K562 (cell line): ENCODE results near the gene CAPN10. TPM values are rescaled to one million over a fixed set of nuclear protein-coding genes. Genes with fewer than 3 reads are reported as not detected.
A peak's percentile ranks its signal among the peaks of the same experiment; 100 is the strongest.

Experiments
- CXXC5 ChIP-seq: fragments of 250-450 bp; sonication (Bioruptor Pico); IDR thresholded peaks from 2 replicates; pipeline ENCODE4 v1.8.0; 2022; ENCODE audit warnings: inconsistent platforms, mild to moderate bottlenecking, moderate library complexity
- EP400 ChIP-seq: fragments of 450-650 bp; IDR thresholded peaks from 2 replicates; pipeline ENCODE4 v1.6.1; 2017; ENCODE audit warnings: antibody characterized with exemption, mild to moderate bottlenecking, moderate library complexity
- GMEB1 ChIP-seq: fragments of 250-450 bp; sonication (Bioruptor Pico); IDR thresholded peaks from 2 replicates; pipeline ENCODE4 v1.4.0; 2020; ENCODE audit warnings: mild to moderate bottlenecking
- MXD1 ChIP-seq: fragments of 250-450 bp; sonication (Bioruptor Pico); IDR thresholded peaks from 2 replicates; pipeline ENCODE4 v1.8.0; 2021; ENCODE audit warnings: borderline replicate concordance, mild to moderate bottlenecking, moderate library complexity; ENCODE audit not compliant: poor library complexity, severe bottlenecking
- MYC ChIP-seq, 2 experiments: fragments of 250-450 bp in 1 of 2; sonication (Bioruptor Pico) in 1 of 2; IDR thresholded peaks; 2 replicates each; pipeline versions ENCODE4 v1.5.1 to v1.6.1; 2012 to 2021; ENCODE audit warnings: low read depth in 2 of 2, borderline replicate concordance in 1 of 2, improper control_type of control experiment in 1 of 2, low read length in 1 of 2, mild to moderate bottlenecking in 1 of 2, moderate library complexity in 1 of 2
- NCOA4 ChIP-seq: fragments of 450-650 bp; IDR thresholded peaks from 2 replicates; pipeline ENCODE4 v1.6.1; 2018; ENCODE audit warnings: mild to moderate bottlenecking; ENCODE audit not compliant: partially characterized antibody
- SIN3A ChIP-seq, 2 experiments: fragments of 150-350 bp in 1 of 2; IDR thresholded peaks; 2 replicates each; pipeline ENCODE4 v1.6.1; 2011 to 2016; ENCODE audit warnings: borderline replicate concordance in 2 of 2, low read depth in 2 of 2, low read length in 2 of 2, mild to moderate bottlenecking in 2 of 2, moderate library complexity in 2 of 2; ENCODE audit not compliant: control insufficient read depth in 1 of 2
- SMAD2 ChIP-seq: fragments of 150-350 bp; IDR thresholded peaks from 2 replicates; pipeline ENCODE4 v1.6.1; 2014; ENCODE audit warnings: low read depth, mild to moderate bottlenecking, low read length
- SRSF9 ChIP-seq: fragments of 200-400 bp; formaldehyde crosslinking; IDR thresholded peaks from 2 replicates; pipeline ENCODE4 v1.6.1; 2017; ENCODE audit warnings: low read depth, low read length, borderline replicate concordance
- ZBTB1 ChIP-seq: sonication (generic); formaldehyde crosslinking; IDR thresholded peaks from 2 replicates; pipeline ENCODE4 v1.8.1; 2023; ENCODE audit warnings: missing genetic modification reagents, low read depth, mild to moderate bottlenecking, borderline replicate concordance
- ZBTB9 ChIP-seq: fragments of 450-650 bp; formaldehyde crosslinking; IDR thresholded peaks from 2 replicates; pipeline ENCODE4 v1.4.0; 2020; ENCODE audit warnings: mild to moderate bottlenecking, moderate library complexity
- ZNF592 ChIP-seq: fragments of 450-650 bp; IDR thresholded peaks from 2 replicates; pipeline ENCODE4 v1.6.1; 2017; ENCODE audit warnings: antibody characterized with exemption, mild to moderate bottlenecking
- polyA plus RNA-seq, 8 experiments: library from polyadenylated mRNA; depleted of rRNA in 4 of 8; stranded (reverse) in 5 of 8; unstranded in 3 of 8; fragments of >200 nt; fragmentation: Nextera tagmentation in 2 of 8; fragmentation: Illumina TruSeq in 1 of 8; extraction: Ambion mirVana in 2 of 8; extraction: Trizol in 1 of 8; gene quantifications; 2 replicates each; pipeline versions ENCODE4 v1.2.1 to v1.2.3, GENCODE V29; 2011 to 2014; ENCODE audit warnings: inconsistent platforms in 1 of 8, missing spikeins in 1 of 8
- total RNA-seq, 7 experiments: library from RNA; depleted of rRNA in 6 of 7; stranded (reverse); fragments of >200 nt in 6 of 7; fragmentation: Illumina TruSeq in 2 of 7; extraction: Trizol in 2 of 7; gene quantifications; 2 replicates each; pipeline versions ENCODE4 v1.2.1 to v1.2.3, GENCODE V29; 2011 to 2021; ENCODE audit warnings: low replicate concordance in 1 of 7
- TF ChIP-seq, protein P1 (sequence below): fragments of 250-450 bp; sonication (Bioruptor Pico); IDR thresholded peaks from 2 replicates; pipeline ENCODE4 v1.5.0; 2022; ENCODE audit warnings: mild to moderate bottlenecking
- TF ChIP-seq, protein P2 (sequence below): fragments of 450-650 bp; IDR thresholded peaks from 2 replicates; pipeline ENCODE4 v1.6.1; 2016; ENCODE audit warnings: borderline replicate concordance

The CAPN10 gene
- total and polyA plus RNA-seq, 9 of the 15 experiments (the other 6 are each of a cell fraction or from before 2014, with no cell fraction given): 0.08 to 26.1 (median 8.4) TPM

DNA sequence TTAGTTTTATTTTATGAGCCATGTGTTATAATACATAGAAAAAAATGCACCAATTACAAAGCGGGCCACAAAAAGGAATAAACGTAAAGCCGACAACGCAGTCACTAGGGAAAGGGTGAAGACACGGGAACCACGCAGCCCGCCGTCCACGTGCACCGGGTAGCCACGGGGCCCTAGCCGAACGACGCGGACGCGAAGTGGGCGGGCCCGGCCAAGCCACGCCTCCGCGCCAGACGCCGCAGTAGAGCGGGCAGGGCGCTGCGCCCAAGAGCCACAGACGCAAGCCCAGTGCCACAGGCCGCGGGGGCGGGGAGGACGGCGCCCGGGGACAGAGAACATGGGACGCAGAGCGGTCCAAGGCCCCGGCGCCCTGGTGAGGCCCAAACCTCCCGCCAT lies 26.5 kb upstream of the CAPN10 start, which contains the start of gene DUSP28 (continued):
- TF ChIP-seq, protein P1, sequence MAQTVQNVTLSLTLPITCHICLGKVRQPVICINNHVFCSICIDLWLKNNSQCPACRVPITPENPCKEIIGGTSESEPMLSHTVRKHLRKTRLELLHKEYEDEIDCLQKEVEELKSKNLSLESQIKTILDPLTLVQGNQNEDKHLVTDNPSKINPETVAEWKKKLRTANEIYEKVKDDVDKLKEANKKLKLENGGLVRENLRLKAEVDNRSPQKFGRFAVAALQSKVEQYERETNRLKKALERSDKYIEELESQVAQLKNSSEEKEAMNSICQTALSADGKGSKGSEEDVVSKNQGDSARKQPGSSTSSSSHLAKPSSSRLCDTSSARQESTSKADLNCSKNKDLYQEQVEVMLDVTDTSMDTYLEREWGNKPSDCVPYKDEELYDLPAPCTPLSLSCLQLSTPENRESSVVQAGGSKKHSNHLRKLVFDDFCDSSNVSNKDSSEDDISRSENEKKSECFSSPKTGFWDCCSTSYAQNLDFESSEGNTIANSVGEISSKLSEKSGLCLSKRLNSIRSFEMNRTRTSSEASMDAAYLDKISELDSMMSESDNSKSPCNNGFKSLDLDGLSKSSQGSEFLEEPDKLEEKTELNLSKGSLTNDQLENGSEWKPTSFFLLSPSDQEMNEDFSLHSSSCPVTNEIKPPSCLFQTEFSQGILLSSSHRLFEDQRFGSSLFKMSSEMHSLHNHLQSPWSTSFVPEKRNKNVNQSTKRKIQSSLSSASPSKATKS (CRISPR knock-in tag): no peak
- TF ChIP-seq SMAD2 (no peak), ZNF592 (peak; percentile 72), MXD1 (CRISPR knock-in tag) (peak; percentile 87), NCOA4 (no peak), EP400 (peak; percentile 81; the same call in 1 of the 2 replicates), SRSF9 (no peak), MYC (IDR thresholded peaks at IDR 0.05; ENCODE audit: low read depth, low read length) (peak; percentile 94), MYC (CRISPR knock-in tag; IDR thresholded peaks at IDR 0.05; ENCODE audit: borderline replicate concordance, low read depth) (no peak), ZBTB1 (0 out of 2 replicates have a peak, but pooled peaks have one; percentile 4), ZBTB9 (peak; percentile 74; the same call in 1 of the 2 replicates), SIN3A (IDR thresholded peaks at IDR 0.05; ENCODE audit: borderline replicate concordance in 2 of 2, control insufficient read depth in 1 of 2, low read depth in 2 of 2, low read length in 2 of 2) (peak; percentile 43 to 85; a peak in 2 of 4 replicates), GMEB1 (CRISPR knock-in tag) (peak; percentile 60), CXXC5 (CRISPR knock-in tag) (peak; percentile 77)
- TF ChIP-seq, protein P2, sequence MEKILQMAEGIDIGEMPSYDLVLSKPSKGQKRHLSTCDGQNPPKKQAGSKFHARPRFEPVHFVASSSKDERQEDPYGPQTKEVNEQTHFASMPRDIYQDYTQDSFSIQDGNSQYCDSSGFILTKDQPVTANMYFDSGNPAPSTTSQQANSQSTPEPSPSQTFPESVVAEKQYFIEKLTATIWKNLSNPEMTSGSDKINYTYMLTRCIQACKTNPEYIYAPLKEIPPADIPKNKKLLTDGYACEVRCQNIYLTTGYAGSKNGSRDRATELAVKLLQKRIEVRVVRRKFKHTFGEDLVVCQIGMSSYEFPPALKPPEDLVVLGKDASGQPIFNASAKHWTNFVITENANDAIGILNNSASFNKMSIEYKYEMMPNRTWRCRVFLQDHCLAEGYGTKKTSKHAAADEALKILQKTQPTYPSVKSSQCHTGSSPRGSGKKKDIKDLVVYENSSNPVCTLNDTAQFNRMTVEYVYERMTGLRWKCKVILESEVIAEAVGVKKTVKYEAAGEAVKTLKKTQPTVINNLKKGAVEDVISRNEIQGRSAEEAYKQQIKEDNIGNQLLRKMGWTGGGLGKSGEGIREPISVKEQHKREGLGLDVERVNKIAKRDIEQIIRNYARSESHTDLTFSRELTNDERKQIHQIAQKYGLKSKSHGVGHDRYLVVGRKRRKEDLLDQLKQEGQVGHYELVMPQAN: peak; percentile 93
